ENCODE measurements around the gene GABPB2.

The GABPB2 gene

GRCh38 chr1:151133018-151133806 is 62.7 kb downstream of the GABPB2 start:
- DNase-seq: no peak

GRCh38 chr1:151134396-151134795 is 63.8 kb downstream of the GABPB2 start:
- DNase-seq: no peak

GRCh38 chr1:151134991-151135390 is 64.4 kb downstream of the GABPB2 start:
- no peak for DNase-seq

GRCh38 chr1:151135433-151136385 is 65.1 kb downstream of the GABPB2 start:
- no peak for DNase-seq

- no peak for DNase-seq
These were observed 67.2 kb downstream of the GABPB2 start for GRCh38 chr1:151137789-151138188.

GRCh38 chr1:151142411-151143056 is 72.0 kb downstream of the GABPB2 start:
- no peak for DNase-seq

GRCh38 chr1:151143057-151143435 is 72.5 kb downstream of the GABPB2 start:
- no peak for DNase-seq

GRCh38 chr1:151143986-151144385 is 73.4 kb downstream of the GABPB2 start:
- DNase-seq: no peak

GRCh38 chr1:151144474-151145303 is 74.1 kb downstream of the GABPB2 start:
- no peak for DNase-seq

GRCh38 chr1:151145304-151146071 is 74.9 kb downstream of the GABPB2 start:
- DNase-seq: no peak

- DNase-seq: no peak
These were observed 75.5 kb downstream of the GABPB2 start for GRCh38 chr1:151146072-151146411.

- DNase-seq: peak; percentile 43
These were observed 76.0 kb downstream of the GABPB2 start, which contains the start of gene SEMA6C for GRCh38 chr1:151146412-151147131. Gene SEMA6C, minus strand, starts transcription at chr1:151146631. Its CDS starts 4,010 bp downstream, at chr1:151142621.

- DNase-seq: no peak
These were observed 76.6 kb downstream of the GABPB2 start for GRCh38 chr1:151147132-151147503.

GRCh38 chr1:151147665-151148064 is 77.1 kb downstream of the GABPB2 start:
- no peak for DNase-seq

GRCh38 chr1:151156515-151156819 is 85.9 kb downstream of the GABPB2 start, which contains the start of gene TNFAIP8L2:
Gene TNFAIP8L2, plus strand, starts transcription at chr1:151156649. Its CDS starts 2,049 bp downstream, at chr1:151158698.
- DNase-seq: no peak

- no peak for DNase-seq
These were observed 86.5 kb downstream of the GABPB2 start for GRCh38 chr1:151157067-151157531.

- DNase-seq: no peak
These were observed 87.8 kb downstream of the GABPB2 start for GRCh38 chr1:151158326-151158725.

GRCh38 chr1:151158751-151159251 is 88.2 kb downstream of the GABPB2 start:
- no peak for DNase-seq

- DNase-seq: no peak
These were observed 88.8 kb downstream of the GABPB2 start for GRCh38 chr1:151159373-151159772.

- no peak for DNase-seq
These were observed 94.2 kb downstream of the GABPB2 start for GRCh38 chr1:151164732-151165280.

Measured in NCI-H446 treated with DMSO at 0.1 percent for 48 hours (cell line).